Pancreas (tissue), 10 donors: ENCODE data around the gene TTC36. TPM values are rescaled to one million over a fixed set of nuclear protein-coding genes. Genes with fewer than 3 reads are reported as not detected.
"Not testable (repeated sequence)": the region's sequence is repeated elsewhere in the genome, so short reads cannot be mapped to it uniquely, and the experiment has no call there.

ENCODE experiments used
- ATAC-seq, 4 donors: fragments of 200-7000 bp; cut with Tn5 transposase; one replicate each; pipeline versions ENCODE4 v1.8.0 to v1.9.1; 2020; ENCODE audit warnings: mild to moderate bottlenecking in 4 of 4, moderate library complexity in 4 of 4
- DNase-seq, 6 donors: peaks; one replicate each; pipeline ENCODE4 v3.0.0-alpha.2; 2020
- FAIRE-seq: peaks from 2 replicates; lab custom pipeline; 2012; peaks lifted over from hg19 to GRCh38; lab: Jason Lieb, UNC
- H3K27ac ChIP-seq, 4 donors: fragments of 200-600 bp; sonication (generic); 1 replicate in 3 of 4; 2 replicates in 1 of 4; pipeline versions ENCODE4 v1.5.0 to v1.8.0; 2020
- H3K27me3 ChIP-seq, 4 donors: fragments of 200-600 bp; one replicate each; pipeline ENCODE4 v1.8.0; 2021
- H3K36me3 ChIP-seq, 3 donors: fragments of 200-600 bp; sonication (generic) in 1 of 3; one replicate each; pipeline versions ENCODE4 v1.5.0 to v1.8.0; 2020 to 2021
- H3K4me1 ChIP-seq, 3 donors: fragments of 200-600 bp; one replicate each; pipeline ENCODE4 v1.8.0; 2021
- H3K4me3 ChIP-seq, 4 donors: fragments of 200-600 bp; sonication (generic) in 2 of 4; one replicate each; pipeline versions ENCODE4 v1.5.0 to v1.8.0; 2020 to 2021
- H3K9me3 ChIP-seq, 4 donors: fragments of 200-600 bp; one replicate each; pipeline ENCODE4 v1.8.0; 2021
- WGBS, 2 donors: extraction: QIAGEN DNeasy Blood & Tissue Kit; methylation state at CpG; one replicate each; pipeline ENCODE4 v1.1.7; 2013; 5-methylcytosine and 5-hydroxymethylcytosine counted together
- intact Hi-C, 3 donors: fragments of 100-400 bp; cut with DNase I; formaldehyde crosslinking; loops; one replicate each; pipeline versions ENCODE4 v1.11.1 to v1.14.2; 2022
- polyA plus RNA-seq, 2 donors: library from polyadenylated mRNA; stranded (reverse); fragments of 200-250 nt; gene quantifications; one replicate each; pipeline ENCODE4 v1.2.3, GENCODE V29; 2013
- total RNA-seq, 6 donors: library from RNA; stranded (reverse); fragmentation: NEBNext Ultra II Directional in 4 of 6; extraction: Animal tissue kit (Norgen Biotek cat#: 25700) in 4 of 6; gene quantifications; one replicate each; pipeline versions ENCODE4 v1.2.1 to v1.2.4, GENCODE V29; 2021 to 2023
- TF ChIP-seq, protein P1 (sequence below), 4 donors: fragments of 200-600 bp; sonication (generic) in 3 of 4; IDR thresholded peaks; one replicate each; pipeline versions ENCODE4 v1.5.0 to v1.8.0; 2021; ENCODE audit warnings: antibody characterized with exemption in 4 of 4
- donor health status: healthy with polysubstance abuse.
- donor health status: DM: no; HTN: no; CAD: no; lungs with moderate emphysema.
- donor health status: DM: no; HTN: no; CAD: no.
- donor health status: control.
- donor health status: control.
- donor health status: Bipolar disorder and iron deficiency.
- donor health status: DM: yes; HTN: yes; CAD: no.
- donor health status: DM: no; HTN: no; CAD: no.
- donor health status: DM: no; HTN: no; CAD: no.
- donor health status: DM: yes; HTN: yes; CAD: no.

Gene TTC36
- total and polyA plus RNA-seq, 8 donors: 0.64 to 0.92 (median 0.75) TPM; not detected in 1

- WGBS, 2 donors: 0% methylated on average over 49 to 55 of the region's 55 CpGs
- Histone ChIP-seq H3K27me3 (no peaks in the 10 kb centered on the region), H3K9me3 (no peaks in the 10 kb centered on the region), H3K36me3 (no peaks in the 10 kb centered on the region), H3K4me3 (peak within 1 kb of the TSS; percentile 89 to 95 (median 90)), H3K27ac (peak within 1 kb of the TSS; percentile 95 to 99 (median 98)), H3K4me1 (peaks cover 10 to 35% (median 12%) of the 10 kb centered on the region in 3 donors)
- FAIRE-seq: no peak
- TF ChIP-seq, protein P1, sequence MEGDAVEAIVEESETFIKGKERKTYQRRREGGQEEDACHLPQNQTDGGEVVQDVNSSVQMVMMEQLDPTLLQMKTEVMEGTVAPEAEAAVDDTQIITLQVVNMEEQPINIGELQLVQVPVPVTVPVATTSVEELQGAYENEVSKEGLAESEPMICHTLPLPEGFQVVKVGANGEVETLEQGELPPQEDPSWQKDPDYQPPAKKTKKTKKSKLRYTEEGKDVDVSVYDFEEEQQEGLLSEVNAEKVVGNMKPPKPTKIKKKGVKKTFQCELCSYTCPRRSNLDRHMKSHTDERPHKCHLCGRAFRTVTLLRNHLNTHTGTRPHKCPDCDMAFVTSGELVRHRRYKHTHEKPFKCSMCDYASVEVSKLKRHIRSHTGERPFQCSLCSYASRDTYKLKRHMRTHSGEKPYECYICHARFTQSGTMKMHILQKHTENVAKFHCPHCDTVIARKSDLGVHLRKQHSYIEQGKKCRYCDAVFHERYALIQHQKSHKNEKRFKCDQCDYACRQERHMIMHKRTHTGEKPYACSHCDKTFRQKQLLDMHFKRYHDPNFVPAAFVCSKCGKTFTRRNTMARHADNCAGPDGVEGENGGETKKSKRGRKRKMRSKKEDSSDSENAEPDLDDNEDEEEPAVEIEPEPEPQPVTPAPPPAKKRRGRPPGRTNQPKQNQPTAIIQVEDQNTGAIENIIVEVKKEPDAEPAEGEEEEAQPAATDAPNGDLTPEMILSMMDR (IDR thresholded peaks at IDR 0.05): no peak
- ATAC-seq: peak; percentile 89 to 93 (median 90)
- intact Hi-C loops: no loop called here
- DNase-seq: peak; percentile 72 to 93 (median 80)
Observed at GRCh38 chr11:118572061-118572980, 45.0 kb downstream of the TTC36 start, which contains the start of gene ARCN1. Gene ARCN1, plus strand, starts transcription at chr11:118572409. Its CDS starts 139 bp downstream, at chr11:118572548.

DNA sequence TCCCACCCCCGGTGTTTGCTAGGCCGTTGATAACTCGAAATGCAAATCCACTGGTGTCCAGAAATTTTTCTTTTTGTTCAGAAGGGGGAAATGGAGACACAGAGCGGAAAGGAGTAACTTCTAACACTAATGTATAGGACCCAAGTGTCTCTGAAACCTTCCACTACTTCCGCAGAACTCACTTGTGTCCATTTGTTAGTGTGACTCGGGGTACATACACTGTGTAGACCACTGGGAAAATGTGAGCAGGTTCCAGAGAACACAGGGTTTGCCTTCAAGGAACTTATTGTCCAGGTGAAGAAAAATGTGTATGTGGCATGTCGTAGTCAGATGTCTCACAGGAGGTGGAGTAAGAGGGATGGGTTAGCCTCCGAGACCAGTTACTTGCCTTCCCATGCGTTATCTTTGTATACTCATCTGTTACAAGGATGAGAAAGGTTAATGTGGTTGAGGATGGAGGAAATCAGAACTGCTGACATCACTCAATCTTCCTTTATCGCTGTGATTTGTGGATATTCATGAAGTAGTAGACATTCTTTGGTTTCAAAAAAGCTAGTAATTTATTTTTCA is 45.8 kb downstream of the TTC36 start:
- DNase-seq (no peak), ATAC-seq (peak; percentile 30 to 58 (median 42)), FAIRE-seq (no peak)
- peak overlapping the region; percentile 89 to 95 (median 90) for H3K4me3 ChIP-seq
- TF ChIP-seq, protein P1 (IDR thresholded peaks at IDR 0.05): no peak
- no peaks in the 10 kb centered on the region for H3K36me3 ChIP-seq
- H3K27ac ChIP-seq: peak overlapping the region; percentile 95 to 99 (median 98)
- no peaks in the 10 kb centered on the region for H3K27me3 ChIP-seq
- WGBS, 2 donors: 1 to 2% methylated on average over 10 of the region's 10 CpGs
- peaks cover 10 to 36% (median 17%) of the 10 kb centered on the region in 3 donors for H3K4me1 ChIP-seq
- no peaks in the 10 kb centered on the region for H3K9me3 ChIP-seq
- intact Hi-C loops: no loop called here

- ATAC-seq: no peak
- H3K4me3 ChIP-seq: peak overlapping the region in 2 of 4 donors; percentile 90
- H3K4me1 ChIP-seq: peaks cover 17 to 45% (median 17%) of the 10 kb centered on the region in 3 donors
- intact Hi-C loops: no loop called here
- H3K9me3 ChIP-seq: no peaks in the 10 kb centered on the region
- TF ChIP-seq, protein P1 (IDR thresholded peaks at IDR 0.05): no peak
- no peaks in the 10 kb centered on the region for H3K36me3 ChIP-seq
- no peaks in the 10 kb centered on the region for H3K27me3 ChIP-seq
- no peak overlapping the region for H3K27ac ChIP-seq
- DNase-seq: no peak
- 47 to 52% methylated on average over 7 of the region's 7 CpGs for WGBS, 2 donors
- FAIRE-seq: no peak
Observed at GRCh38 chr11:118574636-118575035, 47.4 kb downstream of the TTC36 start.

DNA sequence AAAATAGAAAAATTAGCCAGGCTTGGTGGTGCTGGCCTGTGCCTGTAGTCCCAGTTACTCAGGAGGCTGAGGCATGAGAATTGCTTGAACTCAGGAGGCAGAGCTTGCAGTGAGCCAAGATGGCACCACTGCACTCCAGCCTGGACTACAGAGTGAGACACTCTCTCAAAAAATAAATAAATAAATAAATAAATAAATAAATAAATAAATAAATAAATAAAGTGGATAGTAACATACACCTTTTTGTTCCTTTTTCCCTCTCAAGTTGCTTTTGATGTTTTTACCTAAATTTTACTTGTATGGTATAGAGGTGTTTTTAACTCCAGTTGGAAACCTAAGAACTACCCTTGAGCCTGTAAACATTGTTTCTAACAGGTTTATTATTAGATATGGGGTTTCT is 50.7 kb downstream of the TTC36 start:
- Histone ChIP-seq H3K36me3 (peaks cover 0 to 13% (median 8%) of the 10 kb centered on the region in 3 donors), H3K4me1 (peaks cover 19 to 42% (median 20%) of the 10 kb centered on the region in 3 donors)
- FAIRE-seq, H3K4me3 ChIP-seq, intact Hi-C loops, H3K27me3 ChIP-seq, DNase-seq, H3K27ac ChIP-seq, ATAC-seq, H3K9me3 ChIP-seq: not testable (repeated sequence)

Other genes starting within 250 kb of the TTC36 start
- 1 to 10 TPM in 4 of 6 donors, under 1 TPM in 2; 0.23 to 2.1 (median 1.5) TPM for gene CD3E, start 222.7 kb upstream of the TTC36 start, total RNA-seq
- gene CD3E, start 222.7 kb upstream of the TTC36 start, polyA plus RNA-seq: under 1 TPM; 0.23 to 0.73 TPM
- 1 to 10 TPM in 2 of 6 donors, under 1 TPM in 4; 0.23 to 2.4 (median 0.82) TPM for gene CD3D, start 184.8 kb upstream of the TTC36 start, total RNA-seq
- under 1 TPM; 0.14 to 0.80 TPM for gene CD3D, start 184.8 kb upstream of the TTC36 start, polyA plus RNA-seq
- gene CD3G, start 183.1 kb upstream of the TTC36 start, total RNA-seq: under 1 TPM; 0.08 to 0.92 (median 0.52) TPM
- under 1 TPM in 1 of 2 donors, not detected in 1; 0.04 TPM for gene CD3G, start 183.1 kb upstream of the TTC36 start, polyA plus RNA-seq
- 10 to 100 TPM; 20.0 to 28.9 (median 21.8) TPM for gene UBE4A, start 167.9 kb upstream of the TTC36 start, total RNA-seq
- gene UBE4A, start 167.9 kb upstream of the TTC36 start, polyA plus RNA-seq: 10 to 100 TPM; 14.2 to 17.9 TPM
- gene ATP5MG, start 125.9 kb upstream of the TTC36 start, total RNA-seq: 10 to 100 TPM; 46.5 to 81.4 (median 74.3) TPM
- gene ATP5MG, start 125.9 kb upstream of the TTC36 start, polyA plus RNA-seq: 100 to 1,000 TPM; 115 to 120 TPM
- 10 to 100 TPM; 31.1 to 46.3 (median 36.6) TPM for gene KMT2A, start 91.0 kb upstream of the TTC36 start, total RNA-seq
- gene KMT2A, start 91.0 kb upstream of the TTC36 start, polyA plus RNA-seq: 10 to 100 TPM; 13.9 to 14.1 TPM
- gene TMEM25, start 3.7 kb downstream of the TTC36 start, total RNA-seq: 10 to 100 TPM; 12.2 to 18.6 (median 14.4) TPM
- 10 to 100 TPM; 17.4 to 24.9 TPM for gene TMEM25, start 3.7 kb downstream of the TTC36 start, polyA plus RNA-seq
- gene IFT46, start 38.5 kb downstream of the TTC36 start, total RNA-seq: 10 to 100 TPM in 3 of 6 donors, 1 to 10 TPM in 3; 5.7 to 12.4 (median 9.8) TPM
- gene IFT46, start 38.5 kb downstream of the TTC36 start, polyA plus RNA-seq: 10 to 100 TPM; 14.4 to 28.2 TPM
- gene ARCN1, start 44.9 kb downstream of the TTC36 start, total RNA-seq: 100 to 1,000 TPM in 1 of 6 donors, 10 to 100 TPM in 5; 77.0 to 105 (median 92.6) TPM
- gene ARCN1, start 44.9 kb downstream of the TTC36 start, polyA plus RNA-seq: 10 to 100 TPM; 39.8 to 67.3 TPM
- 10 to 100 TPM; 29.3 to 66.6 (median 41.0) TPM for gene PHLDB1, start 80.1 kb downstream of the TTC36 start, total RNA-seq
- gene PHLDB1, start 80.1 kb downstream of the TTC36 start, polyA plus RNA-seq: 100 to 1,000 TPM; 152 to 153 TPM
- 1 to 10 TPM in 2 of 6 donors, under 1 TPM in 4; 0.14 to 1.5 (median 0.62) TPM for gene TREH, start 152.2 kb downstream of the TTC36 start, total RNA-seq
- gene TREH, start 152.2 kb downstream of the TTC36 start, polyA plus RNA-seq: 1 to 10 TPM; 3.8 to 4.7 TPM